GM23338 (cell line): ENCODE measurements around the gene GPR101. TPM values are rescaled to one million over a fixed set of nuclear protein-coding genes. Genes with fewer than 3 reads are reported as not detected.

ENCODE experiments used
- ATAC-seq: fragments of 200-7000 bp; cut with Tn5 transposase; 3 replicates; pipeline ENCODE4 v1.9.1; 2020
- DNase-seq: peaks from one replicate; pipeline ENCODE4 v3.0.0-alpha.2; 2015; ENCODE audit warnings: low spot score
- H2AFZ ChIP-seq: fragments of 200-600 bp; sonication (generic); 2 replicates; pipeline ENCODE4 v1.8.0; 2016; ENCODE audit warnings: antibody characterized with exemption, mild to moderate bottlenecking, moderate library complexity
- H3F3A ChIP-seq: fragments of 200-600 bp; sonication (generic); replicated peaks from 2 replicates; pipeline ENCODE4 v1.8.0; 2017; ENCODE audit warnings: antibody characterized with exemption, mixed run types, low read depth
- H3K27ac ChIP-seq: fragments of 200-600 bp; sonication (generic); 2 replicates; pipeline ENCODE4 v1.6.1; 2016; ENCODE audit warnings: low read depth
- H3K27me3 ChIP-seq: fragments of 200-600 bp; sonication (generic); 2 replicates; pipeline ENCODE4 v1.8.0; 2016; ENCODE audit warnings: mild to moderate bottlenecking, mixed run types, moderate library complexity; ENCODE audit not compliant: insufficient read depth
- H3K36me3 ChIP-seq: fragments of 200-600 bp; sonication (generic); 2 replicates; pipeline ENCODE4 v1.8.0; 2016; ENCODE audit warnings: mild to moderate bottlenecking; ENCODE audit not compliant: insufficient read depth
- H3K4me1 ChIP-seq: fragments of 200-600 bp; sonication (generic); 2 replicates; pipeline ENCODE4 v1.8.0; 2016; ENCODE audit warnings: mild to moderate bottlenecking, moderate library complexity; ENCODE audit not compliant: insufficient read depth
- H3K4me2 ChIP-seq: fragments of 200-600 bp; sonication (generic); 2 replicates; pipeline ENCODE4 v1.7.1; 2017; ENCODE audit warnings: mixed run types
- H3K4me3 ChIP-seq: fragments of 200-600 bp; sonication (generic); 2 replicates; pipeline ENCODE4 v1.6.1; 2016; ENCODE audit warnings: mixed run types
- H3K79me2 ChIP-seq: fragments of 200-600 bp; sonication (generic); replicated peaks from 2 replicates; pipeline ENCODE4 v1.8.0; 2017; ENCODE audit warnings: mild to moderate bottlenecking; ENCODE audit not compliant: insufficient read depth
- H3K9me2 ChIP-seq: fragments of 200-600 bp; sonication (generic); 2 replicates; pipeline ENCODE4 v1.8.0; 2017; ENCODE audit not compliant: insufficient read depth
- H4K20me1 ChIP-seq: fragments of 200-600 bp; sonication (generic); replicated peaks from 2 replicates; pipeline ENCODE4 v1.8.0; 2017; ENCODE audit warnings: mild to moderate bottlenecking; ENCODE audit not compliant: insufficient read depth
- H3K27ac Mint-ChIP-seq: 2 replicates; pipeline ENCODE4 v1.8.0; 2020; ENCODE audit warnings: inconsistent platforms, mild to moderate bottlenecking, moderate library complexity, mixed read lengths
- H3K27me3 Mint-ChIP-seq: 3 replicates; pipeline ENCODE4 v1.8.0; 2022; ENCODE audit warnings: low read depth, mild to moderate bottlenecking, moderate library complexity, mixed read lengths, inconsistent platforms; ENCODE audit not compliant: insufficient read depth, poor library complexity
- H3K36me3 Mint-ChIP-seq: 3 replicates; pipeline ENCODE4 v1.8.0; 2021; ENCODE audit warnings: low read depth, mild to moderate bottlenecking, inconsistent platforms, moderate library complexity, mixed read lengths
- H3K4me1 Mint-ChIP-seq: 3 replicates; pipeline ENCODE4 v1.8.0; 2020; ENCODE audit warnings: mild to moderate bottlenecking, inconsistent platforms, mixed read lengths
- H3K4me3 Mint-ChIP-seq: 3 replicates; pipeline ENCODE4 v1.8.0; 2021; ENCODE audit warnings: moderate library complexity, mild to moderate bottlenecking, inconsistent platforms, mixed read lengths
- H3K9me3 Mint-ChIP-seq: 3 replicates; pipeline ENCODE4 v1.8.0; 2020; ENCODE audit warnings: moderate library complexity, mild to moderate bottlenecking, inconsistent platforms, mixed read lengths
- CREB1 ChIP-seq: fragments of 250-450 bp; sonication (Bioruptor Pico); IDR thresholded peaks from 2 replicates; pipeline ENCODE4 v1.5.0; 2020; ENCODE audit warnings: low read depth, mild to moderate bottlenecking, moderate library complexity
- EZH2 ChIP-seq: fragments of 200-600 bp; sonication (generic); IDR thresholded peaks from one replicate; pipeline ENCODE4 v1.8.0; 2017; ENCODE audit warnings: antibody characterized with exemption, mild to moderate bottlenecking, low read depth; ENCODE audit not compliant: unreplicated experiment
- EZH2phosphoT487 ChIP-seq: fragments of 200-600 bp; sonication (generic); IDR thresholded peaks from one replicate; pipeline ENCODE4 v1.8.1; 2018; ENCODE audit warnings: antibody characterized with exemption; ENCODE audit not compliant: unreplicated experiment
- JUNB ChIP-seq: IDR thresholded peaks from one replicate; pipeline ENCODE4 v1.6.1; 2016; ENCODE audit warnings: antibody characterized with exemption; ENCODE audit not compliant: unreplicated experiment
- NANOG ChIP-seq: IDR thresholded peaks from 2 replicates; pipeline ENCODE4 v1.6.1; 2016; ENCODE audit warnings: antibody characterized with exemption, borderline replicate concordance
- POLR2AphosphoS5 ChIP-seq: IDR thresholded peaks from 2 replicates; pipeline ENCODE4 v1.6.1; 2016; ENCODE audit warnings: antibody characterized with exemption, low read depth
- STAT1 ChIP-seq: IDR thresholded peaks from one replicate; pipeline ENCODE4 v1.6.1; 2016; ENCODE audit warnings: antibody characterized with exemption; ENCODE audit not compliant: unreplicated experiment
- ZNF114 ChIP-seq: fragments of 250-450 bp; sonication (Bioruptor Pico); IDR thresholded peaks from 2 replicates; pipeline ENCODE4 v1.5.0; 2020; ENCODE audit warnings: mild to moderate bottlenecking, moderate library complexity
- ZNF331 ChIP-seq: fragments of 250-450 bp; sonication (Bioruptor Pico); IDR thresholded peaks from 2 replicates; pipeline ENCODE4 v1.5.0; 2020; ENCODE audit warnings: low read depth, mild to moderate bottlenecking, moderate library complexity
- polyA plus RNA-seq: library from polyadenylated mRNA; unstranded; fragments of >200 nt; fragmentation: Nextera tagmentation; extraction: Ambion mirVana; gene quantifications from 2 replicates; pipeline ENCODE4 v1.2.1, GENCODE V29; 2016
- total RNA-seq: library from RNA; depleted of rRNA; stranded (reverse); fragments of >200 nt; shearing (Covaris generic); gene quantifications from 2 replicates; pipeline ENCODE4 v1.2.3, GENCODE V29; 2014
- TF ChIP-seq, protein P1 (sequence below): fragments of 250-450 bp; sonication (Bioruptor Pico); IDR thresholded peaks from 2 replicates; pipeline ENCODE4 v1.5.0; 2020; ENCODE audit warnings: mild to moderate bottlenecking, moderate library complexity
- TF ChIP-seq, protein P2 (sequence below): IDR thresholded peaks from one replicate; pipeline ENCODE4 v1.6.1; 2018; ENCODE audit warnings: antibody characterized with exemption; ENCODE audit not compliant: unreplicated experiment
- TF ChIP-seq, protein P3 (sequence below), 2 experiments: fragments of 200-600 bp in 1 of 2; sonication (generic) in 1 of 2; conservative IDR thresholded peaks; 2 replicates each; pipeline versions ENCODE4 v1.5.1 to v1.6.1; 2016 to 2017; ENCODE audit warnings: antibody characterized with exemption in 2 of 2, low read depth in 2 of 2, mild to moderate bottlenecking in 2 of 2, moderate library complexity in 1 of 2

GPR101 gene
- total and polyA plus RNA-seq, 2 experiments from 2014 or later: not detected

DNA sequence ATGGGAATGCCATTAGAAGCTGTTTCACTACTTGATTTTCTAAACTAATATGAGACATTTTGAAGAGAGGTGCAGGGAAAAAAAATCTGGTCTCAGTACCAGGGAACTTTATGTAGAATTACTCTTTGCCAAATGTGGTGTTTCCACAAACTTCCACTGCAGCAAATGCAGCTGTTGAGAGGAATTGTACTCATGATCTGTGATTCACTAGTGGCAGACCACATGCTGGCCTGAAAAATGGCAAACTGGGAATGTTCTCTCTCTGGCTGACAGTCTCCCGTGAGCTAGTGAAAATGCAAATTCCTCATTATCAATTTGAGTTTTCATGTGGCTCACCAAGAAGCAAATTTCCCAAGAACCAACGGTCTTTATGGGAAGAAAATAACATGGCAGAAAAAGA is 37.8 kb upstream of the GPR101 start:
- no peak overlapping the region for H3K27ac Mint-ChIP-seq
- TF ChIP-seq EZH2: no peak
- TF ChIP-seq, protein P1, sequence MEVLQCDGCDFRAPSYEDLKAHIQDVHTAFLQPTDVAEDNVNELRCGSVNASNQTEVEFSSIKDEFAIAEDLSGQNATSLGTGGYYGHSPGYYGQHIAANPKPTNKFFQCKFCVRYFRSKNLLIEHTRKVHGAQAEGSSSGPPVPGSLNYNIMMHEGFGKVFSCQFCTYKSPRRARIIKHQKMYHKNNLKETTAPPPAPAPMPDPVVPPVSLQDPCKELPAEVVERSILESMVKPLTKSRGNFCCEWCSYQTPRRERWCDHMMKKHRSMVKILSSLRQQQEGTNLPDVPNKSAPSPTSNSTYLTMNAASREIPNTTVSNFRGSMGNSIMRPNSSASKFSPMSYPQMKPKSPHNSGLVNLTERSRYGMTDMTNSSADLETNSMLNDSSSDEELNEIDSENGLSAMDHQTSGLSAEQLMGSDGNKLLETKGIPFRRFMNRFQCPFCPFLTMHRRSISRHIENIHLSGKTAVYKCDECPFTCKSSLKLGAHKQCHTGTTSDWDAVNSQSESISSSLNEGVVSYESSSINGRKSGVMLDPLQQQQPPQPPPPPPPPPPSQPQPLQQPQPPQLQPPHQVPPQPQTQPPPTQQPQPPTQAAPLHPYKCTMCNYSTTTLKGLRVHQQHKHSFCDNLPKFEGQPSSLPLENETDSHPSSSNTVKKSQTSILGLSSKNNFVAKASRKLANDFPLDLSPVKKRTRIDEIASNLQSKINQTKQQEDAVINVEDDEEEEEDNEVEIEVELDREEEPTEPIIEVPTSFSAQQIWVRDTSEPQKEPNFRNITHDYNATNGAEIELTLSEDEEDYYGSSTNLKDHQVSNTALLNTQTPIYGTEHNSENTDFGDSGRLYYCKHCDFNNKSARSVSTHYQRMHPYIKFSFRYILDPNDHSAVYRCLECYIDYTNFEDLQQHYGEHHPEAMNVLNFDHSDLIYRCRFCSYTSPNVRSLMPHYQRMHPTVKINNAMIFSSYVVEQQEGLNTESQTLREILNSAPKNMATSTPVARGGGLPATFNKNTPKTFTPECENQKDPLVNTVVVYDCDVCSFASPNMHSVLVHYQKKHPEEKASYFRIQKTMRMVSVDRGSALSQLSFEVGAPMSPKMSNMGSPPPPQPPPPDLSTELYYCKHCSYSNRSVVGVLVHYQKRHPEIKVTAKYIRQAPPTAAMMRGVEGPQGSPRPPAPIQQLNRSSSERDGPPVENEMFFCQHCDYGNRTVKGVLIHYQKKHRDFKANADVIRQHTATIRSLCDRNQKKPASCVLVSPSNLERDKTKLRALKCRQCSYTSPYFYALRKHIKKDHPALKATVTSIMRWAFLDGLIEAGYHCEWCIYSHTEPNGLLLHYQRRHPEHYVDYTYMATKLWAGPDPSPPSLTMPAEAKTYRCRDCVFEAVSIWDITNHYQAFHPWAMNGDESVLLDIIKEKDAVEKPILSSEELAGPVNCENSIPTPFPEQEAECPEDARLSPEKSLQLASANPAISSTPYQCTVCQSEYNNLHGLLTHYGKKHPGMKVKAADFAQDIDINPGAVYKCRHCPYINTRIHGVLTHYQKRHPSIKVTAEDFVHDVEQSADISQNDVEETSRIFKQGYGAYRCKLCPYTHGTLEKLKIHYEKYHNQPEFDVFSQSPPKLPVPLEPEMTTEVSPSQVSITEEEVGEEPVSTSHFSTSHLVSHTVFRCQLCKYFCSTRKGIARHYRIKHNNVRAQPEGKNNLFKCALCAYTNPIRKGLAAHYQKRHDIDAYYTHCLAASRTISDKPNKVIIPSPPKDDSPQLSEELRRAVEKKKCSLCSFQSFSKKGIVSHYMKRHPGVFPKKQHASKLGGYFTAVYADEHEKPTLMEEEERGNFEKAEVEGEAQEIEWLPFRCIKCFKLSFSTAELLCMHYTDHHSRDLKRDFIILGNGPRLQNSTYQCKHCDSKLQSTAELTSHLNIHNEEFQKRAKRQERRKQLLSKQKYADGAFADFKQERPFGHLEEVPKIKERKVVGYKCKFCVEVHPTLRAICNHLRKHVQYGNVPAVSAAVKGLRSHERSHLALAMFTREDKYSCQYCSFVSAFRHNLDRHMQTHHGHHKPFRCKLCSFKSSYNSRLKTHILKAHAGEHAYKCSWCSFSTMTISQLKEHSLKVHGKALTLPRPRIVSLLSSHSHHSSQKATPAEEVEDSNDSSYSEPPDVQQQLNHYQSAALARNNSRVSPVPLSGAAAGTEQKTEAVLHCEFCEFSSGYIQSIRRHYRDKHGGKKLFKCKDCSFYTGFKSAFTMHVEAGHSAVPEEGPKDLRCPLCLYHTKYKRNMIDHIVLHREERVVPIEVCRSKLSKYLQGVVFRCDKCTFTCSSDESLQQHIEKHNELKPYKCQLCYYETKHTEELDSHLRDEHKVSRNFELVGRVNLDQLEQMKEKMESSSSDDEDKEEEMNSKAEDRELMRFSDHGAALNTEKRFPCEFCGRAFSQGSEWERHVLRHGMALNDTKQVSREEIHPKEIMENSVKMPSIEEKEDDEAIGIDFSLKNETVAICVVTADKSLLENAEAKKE (CRISPR knock-in tag): no peak
- no peak for TF ChIP-seq ZNF114 (CRISPR knock-in tag)
- ATAC-seq (no peak), DNase-seq (no peak)
- Histone ChIP-seq H3K27ac (no peak overlapping the region), H3K36me3 (no peaks in the 10 kb centered on the region), H4K20me1 (no peaks in the 10 kb centered on the region), H3K4me1 (no peaks in the 10 kb centered on the region), H3K9me2 (no peaks in the 10 kb centered on the region), H3K4me3 (no peak overlapping the region), H3K27me3 (no peaks in the 10 kb centered on the region), H3F3A (no peaks in the 10 kb centered on the region), H2AFZ (no peak overlapping the region), H3K4me2 (no peak overlapping the region), H3K79me2 (no peaks in the 10 kb centered on the region)
- no peaks in the 10 kb centered on the region for H3K27me3 Mint-ChIP-seq
- no peaks in the 10 kb centered on the region for H3K9me3 Mint-ChIP-seq
- H3K4me1 Mint-ChIP-seq: peaks cover 3% of the 10 kb centered on the region; the same call in 2 of the 3 replicates
- H3K4me3 Mint-ChIP-seq: no peak overlapping the region
- H3K36me3 Mint-ChIP-seq: no peaks in the 10 kb centered on the region

DNA sequence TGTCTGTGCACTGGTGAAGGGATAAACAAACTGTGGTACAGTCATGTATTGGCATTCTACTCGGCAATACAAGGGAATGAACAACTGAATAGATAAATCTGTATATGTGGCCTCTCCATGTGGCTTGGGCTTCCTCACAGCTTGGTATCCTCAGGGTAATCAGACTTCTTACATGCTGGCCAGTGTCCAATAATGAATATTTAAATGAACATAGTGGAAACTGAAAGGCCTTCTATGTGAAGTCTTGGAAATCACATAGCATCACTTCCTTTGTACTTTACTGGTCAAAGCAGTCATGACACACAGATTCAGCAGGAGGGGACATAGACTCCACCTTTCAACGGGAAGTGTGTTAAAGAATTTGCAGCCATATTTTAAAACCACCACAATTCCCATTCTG is 33.4 kb upstream of the GPR101 start:
- Histone ChIP-seq H2AFZ (no peak overlapping the region), H3F3A (no peaks in the 10 kb centered on the region), H4K20me1 (no peaks in the 10 kb centered on the region), H3K27me3 (no peaks in the 10 kb centered on the region), H3K79me2 (no peaks in the 10 kb centered on the region), H3K4me2 (no peak overlapping the region), H3K9me2 (no peaks in the 10 kb centered on the region), H3K36me3 (no peaks in the 10 kb centered on the region), H3K27ac (no peak overlapping the region), H3K4me3 (no peak overlapping the region), H3K4me1 (no peaks in the 10 kb centered on the region)
- no peak for ATAC-seq
- no peak for DNase-seq
- Mint-ChIP-seq H3K27ac (no peak overlapping the region), H3K36me3 (no peaks in the 10 kb centered on the region), H3K27me3 (peaks cover 2% of the 10 kb centered on the region), H3K4me1 (peaks cover 11% of the 10 kb centered on the region), H3K4me3 (no peak overlapping the region), H3K9me3 (no peaks in the 10 kb centered on the region)
- TF ChIP-seq STAT1 (no peak), NANOG (no peak), EZH2phosphoT487 (no peak), ZNF331 (no peak), CREB1 (no peak), JUNB (no peak), EZH2 (no peak), ZNF114 (CRISPR knock-in tag) (no peak), POLR2AphosphoS5 (no peak)
- TF ChIP-seq, protein P2, sequence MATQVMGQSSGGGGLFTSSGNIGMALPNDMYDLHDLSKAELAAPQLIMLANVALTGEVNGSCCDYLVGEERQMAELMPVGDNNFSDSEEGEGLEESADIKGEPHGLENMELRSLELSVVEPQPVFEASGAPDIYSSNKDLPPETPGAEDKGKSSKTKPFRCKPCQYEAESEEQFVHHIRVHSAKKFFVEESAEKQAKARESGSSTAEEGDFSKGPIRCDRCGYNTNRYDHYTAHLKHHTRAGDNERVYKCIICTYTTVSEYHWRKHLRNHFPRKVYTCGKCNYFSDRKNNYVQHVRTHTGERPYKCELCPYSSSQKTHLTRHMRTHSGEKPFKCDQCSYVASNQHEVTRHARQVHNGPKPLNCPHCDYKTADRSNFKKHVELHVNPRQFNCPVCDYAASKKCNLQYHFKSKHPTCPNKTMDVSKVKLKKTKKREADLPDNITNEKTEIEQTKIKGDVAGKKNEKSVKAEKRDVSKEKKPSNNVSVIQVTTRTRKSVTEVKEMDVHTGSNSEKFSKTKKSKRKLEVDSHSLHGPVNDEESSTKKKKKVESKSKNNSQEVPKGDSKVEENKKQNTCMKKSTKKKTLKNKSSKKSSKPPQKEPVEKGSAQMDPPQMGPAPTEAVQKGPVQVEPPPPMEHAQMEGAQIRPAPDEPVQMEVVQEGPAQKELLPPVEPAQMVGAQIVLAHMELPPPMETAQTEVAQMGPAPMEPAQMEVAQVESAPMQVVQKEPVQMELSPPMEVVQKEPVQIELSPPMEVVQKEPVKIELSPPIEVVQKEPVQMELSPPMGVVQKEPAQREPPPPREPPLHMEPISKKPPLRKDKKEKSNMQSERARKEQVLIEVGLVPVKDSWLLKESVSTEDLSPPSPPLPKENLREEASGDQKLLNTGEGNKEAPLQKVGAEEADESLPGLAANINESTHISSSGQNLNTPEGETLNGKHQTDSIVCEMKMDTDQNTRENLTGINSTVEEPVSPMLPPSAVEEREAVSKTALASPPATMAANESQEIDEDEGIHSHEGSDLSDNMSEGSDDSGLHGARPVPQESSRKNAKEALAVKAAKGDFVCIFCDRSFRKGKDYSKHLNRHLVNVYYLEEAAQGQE: no peak
- TF ChIP-seq, protein P3, sequence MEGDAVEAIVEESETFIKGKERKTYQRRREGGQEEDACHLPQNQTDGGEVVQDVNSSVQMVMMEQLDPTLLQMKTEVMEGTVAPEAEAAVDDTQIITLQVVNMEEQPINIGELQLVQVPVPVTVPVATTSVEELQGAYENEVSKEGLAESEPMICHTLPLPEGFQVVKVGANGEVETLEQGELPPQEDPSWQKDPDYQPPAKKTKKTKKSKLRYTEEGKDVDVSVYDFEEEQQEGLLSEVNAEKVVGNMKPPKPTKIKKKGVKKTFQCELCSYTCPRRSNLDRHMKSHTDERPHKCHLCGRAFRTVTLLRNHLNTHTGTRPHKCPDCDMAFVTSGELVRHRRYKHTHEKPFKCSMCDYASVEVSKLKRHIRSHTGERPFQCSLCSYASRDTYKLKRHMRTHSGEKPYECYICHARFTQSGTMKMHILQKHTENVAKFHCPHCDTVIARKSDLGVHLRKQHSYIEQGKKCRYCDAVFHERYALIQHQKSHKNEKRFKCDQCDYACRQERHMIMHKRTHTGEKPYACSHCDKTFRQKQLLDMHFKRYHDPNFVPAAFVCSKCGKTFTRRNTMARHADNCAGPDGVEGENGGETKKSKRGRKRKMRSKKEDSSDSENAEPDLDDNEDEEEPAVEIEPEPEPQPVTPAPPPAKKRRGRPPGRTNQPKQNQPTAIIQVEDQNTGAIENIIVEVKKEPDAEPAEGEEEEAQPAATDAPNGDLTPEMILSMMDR (conservative IDR thresholded peaks at IDR 0.05; ENCODE audit: low read depth in 2 of 2): no peak
